ENCODE measurements around the gene CCDC81. TPM values are rescaled to one million over a fixed set of nuclear protein-coding genes. Genes with fewer than 3 reads are reported as not detected.

The CCDC81 gene
- total and polyA plus RNA-seq, 2 of the 13 experiments (the other 11 are each of a cell fraction or from before 2014, with no cell fraction given), result 0.15 to 0.22 TPM

GRCh38 chr11:86456075-86456939, 81.6 kb downstream of the CCDC81 start (continued):
- TF ChIP-seq DR1 (CRISPR knock-in tag; IDR thresholded peaks at IDR 0.05), result no peak
- no peak for TF ChIP-seq GFI1 (CRISPR knock-in tag; IDR thresholded peaks at IDR 0.05; ENCODE audit: borderline replicate concordance)
- TF ChIP-seq ZNF337 (CRISPR knock-in tag; IDR thresholded peaks at IDR 0.05; ENCODE audit: borderline replicate concordance, low read depth), result no peak
- no peak for TF ChIP-seq MAFK (conservative IDR thresholded peaks at IDR 0.05 in 1 of 2, IDR thresholded peaks at IDR 0.05 in 1 of 2; ENCODE audit: low read length in 2 of 2)
- TF ChIP-seq HDAC6 (IDR thresholded peaks at IDR 0.05; ENCODE audit: low read depth, low read length), result no peak
- TF ChIP-seq ZFP82 (CRISPR knock-in tag; IDR thresholded peaks at IDR 0.05; ENCODE audit: borderline replicate concordance), result no peak
- TF ChIP-seq ZNF232 (CRISPR knock-in tag; IDR thresholded peaks at IDR 0.05; ENCODE audit: borderline replicate concordance), result no peak
- no peak for TF ChIP-seq RERE (CRISPR knock-in tag; IDR thresholded peaks at IDR 0.05; ENCODE audit: low read depth)
- TF ChIP-seq ARID5B (CRISPR knock-in tag; IDR thresholded peaks at IDR 0.05), result no peak
- TF ChIP-seq ARNTL (CRISPR knock-in tag; IDR thresholded peaks at IDR 0.05), result no peak
- no peak for TF ChIP-seq AHR (CRISPR knock-in tag; IDR thresholded peaks at IDR 0.05)
- no peak for TF ChIP-seq NCOA5 (CRISPR knock-in tag; IDR thresholded peaks at IDR 0.05)
- TF ChIP-seq SMAD3 (CRISPR knock-in tag; IDR thresholded peaks at IDR 0.05), result no peak
- TF ChIP-seq CREB3 (CRISPR knock-in tag; IDR thresholded peaks at IDR 0.05), result no peak
- TF ChIP-seq CAMTA2 (CRISPR knock-in tag; IDR thresholded peaks at IDR 0.05; ENCODE audit: borderline replicate concordance), result no peak
- no peak for TF ChIP-seq IRF1 (CRISPR knock-in tag; IDR thresholded peaks at IDR 0.05; ENCODE audit: low read depth)
- no peak for TF ChIP-seq ZNF460 (CRISPR knock-in tag; IDR thresholded peaks at IDR 0.05; ENCODE audit: borderline replicate concordance)
- TF ChIP-seq MYC (CRISPR knock-in tag; IDR thresholded peaks at IDR 0.05; ENCODE audit: borderline replicate concordance), result no peak
